NCI-H1105 (cell line): Measurements from ENCODE around the gene PSMC4.
"Not testable (repeated sequence)": the region's sequence is repeated elsewhere in the genome, so short reads cannot be mapped to it uniquely, and the experiment has no call there.

Experiments used
- DNase-seq: peaks from one replicate; lab custom pipeline; 2025; lab: John Stamatoyannopoulos, UW

The PSMC4 gene

GRCh38 chr19:39946532-39946931 lies 24.4 kb upstream of the PSMC4 start:
- DNase-seq = no peak

DNA sequence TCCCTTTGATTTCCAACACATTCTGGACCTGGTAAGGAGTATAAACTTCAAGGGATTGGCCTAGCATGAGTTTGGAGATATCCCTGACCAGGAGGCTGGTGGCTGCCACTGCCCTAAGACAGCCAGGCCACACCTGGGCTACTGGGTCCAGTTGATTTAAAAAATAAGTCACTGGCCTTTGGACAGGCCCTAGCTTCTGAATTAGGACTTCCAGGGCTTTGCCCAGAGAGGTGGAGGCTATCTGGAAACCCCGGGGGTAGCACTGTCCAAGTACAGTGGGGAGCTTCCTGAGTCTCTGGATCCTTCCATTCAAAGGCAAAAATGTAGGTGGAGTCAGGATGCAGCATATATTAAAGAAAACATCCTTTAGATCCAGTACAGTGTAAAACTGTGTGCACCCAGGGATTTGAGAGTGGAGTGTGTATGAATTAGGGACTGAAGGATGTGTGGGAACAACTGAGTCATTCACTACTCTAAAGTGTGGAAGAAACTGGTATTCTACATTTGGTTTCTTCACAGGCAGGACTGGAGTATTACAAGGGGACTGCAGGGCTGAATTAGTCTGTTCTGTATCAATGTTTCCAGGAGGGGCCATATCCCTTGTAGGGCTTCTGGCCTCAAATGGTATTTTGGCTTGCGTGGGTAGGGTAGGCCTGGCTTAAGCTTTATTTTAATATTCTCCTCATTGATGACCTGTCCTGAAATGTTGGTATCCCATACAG lies 21.8 kb upstream of the PSMC4 start:
- DNase-seq = no peak

- no peak for DNase-seq
These were observed 19.8 kb upstream of the PSMC4 start for GRCh38 chr19:39951065-39951650.

GRCh38 chr19:39951686-39952085 lies 19.3 kb upstream of the PSMC4 start:
- DNase-seq = no peak

GRCh38 chr19:39953915-39954314 lies 17.1 kb upstream of the PSMC4 start:
- DNase-seq = no peak

GRCh38 chr19:39957886-39958285 lies 13.1 kb upstream of the PSMC4 start:
- not testable (repeated sequence) for DNase-seq

GRCh38 chr19:39958942-39959341 lies 12.0 kb upstream of the PSMC4 start:
- not testable (repeated sequence) for DNase-seq

DNA sequence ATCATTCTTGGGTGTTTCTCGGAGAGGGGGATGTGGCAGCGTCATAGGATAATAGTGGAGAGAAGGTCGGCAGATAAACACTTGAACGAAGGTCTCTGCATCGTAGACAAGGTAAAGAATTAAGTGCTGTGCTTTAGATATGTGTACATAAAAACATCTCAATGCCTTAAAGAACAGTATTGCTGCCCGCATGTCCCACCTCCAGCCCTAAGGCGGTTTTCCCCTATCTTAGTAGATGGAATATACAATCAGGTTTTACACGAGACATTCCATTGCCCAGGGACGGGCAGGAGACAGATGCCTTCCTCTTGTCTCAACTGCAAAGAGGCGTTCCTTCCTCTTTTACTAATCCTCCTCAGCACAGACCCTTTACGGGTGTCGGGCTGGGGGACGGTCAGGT lies 11.6 kb upstream of the PSMC4 start:
- not testable (repeated sequence) for DNase-seq

DNA sequence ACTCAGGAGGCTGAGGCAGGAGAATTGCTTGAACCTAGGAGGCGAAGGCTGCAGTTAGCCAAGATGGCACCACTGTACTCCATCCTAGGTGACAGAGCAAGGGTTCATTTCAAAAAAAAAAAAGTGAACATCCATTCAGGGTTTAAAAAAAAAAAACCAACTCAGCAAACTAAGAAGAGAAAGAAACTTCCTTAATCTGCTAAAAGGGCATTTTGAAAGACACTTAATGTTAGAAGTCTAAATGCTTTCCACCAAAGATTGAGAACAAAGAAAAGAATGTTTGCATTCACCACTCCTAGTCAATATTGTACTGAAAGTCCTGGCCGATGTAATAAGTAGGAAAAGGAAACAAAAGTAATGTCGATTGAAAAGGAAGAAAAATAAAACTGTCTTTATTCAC lies 7.1 kb upstream of the PSMC4 start:
- no peak for DNase-seq

- DNase-seq = no peak
These were observed 4.3 kb upstream of the PSMC4 start for GRCh38 chr19:39966617-39967016.

DNA sequence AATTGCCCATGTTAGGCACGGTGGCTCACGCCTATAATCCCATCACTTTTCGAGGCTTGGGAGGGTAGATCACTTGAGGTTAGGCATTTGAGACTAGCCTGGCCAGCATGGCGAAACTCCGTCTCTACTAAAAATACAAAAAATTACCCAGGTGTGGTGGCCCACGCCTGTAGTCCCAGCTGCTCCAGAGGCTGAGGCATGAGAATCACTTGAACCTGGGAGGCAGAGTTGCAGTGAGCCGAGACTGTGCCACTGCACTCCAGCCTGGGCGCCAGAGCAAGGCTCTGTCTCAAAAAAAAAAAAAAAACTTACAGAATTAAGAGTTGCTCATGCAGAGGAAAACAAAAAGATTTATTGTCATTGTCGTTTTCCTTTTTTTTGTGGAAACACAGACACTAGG lies 3.4 kb upstream of the PSMC4 start:
- no peak for DNase-seq

GRCh38 chr19:39968789-39969188 lies 2.2 kb upstream of the PSMC4 start:
- DNase-seq = no peak

GRCh38 chr19:39969266-39969665 lies 1.7 kb upstream of the PSMC4 start:
- no peak for DNase-seq

GRCh38 chr19:39969681-39970424 lies 1.1 kb upstream of the PSMC4 start:
- DNase-seq = no peak

- peak; percentile 63 for DNase-seq
These were observed 615 bp upstream of the PSMC4 start for GRCh38 chr19:39970425-39970674.

GRCh38 chr19:39971380-39972035 lies 543 bp downstream of the PSMC4 start:
- DNase-seq = no peak

DNA sequence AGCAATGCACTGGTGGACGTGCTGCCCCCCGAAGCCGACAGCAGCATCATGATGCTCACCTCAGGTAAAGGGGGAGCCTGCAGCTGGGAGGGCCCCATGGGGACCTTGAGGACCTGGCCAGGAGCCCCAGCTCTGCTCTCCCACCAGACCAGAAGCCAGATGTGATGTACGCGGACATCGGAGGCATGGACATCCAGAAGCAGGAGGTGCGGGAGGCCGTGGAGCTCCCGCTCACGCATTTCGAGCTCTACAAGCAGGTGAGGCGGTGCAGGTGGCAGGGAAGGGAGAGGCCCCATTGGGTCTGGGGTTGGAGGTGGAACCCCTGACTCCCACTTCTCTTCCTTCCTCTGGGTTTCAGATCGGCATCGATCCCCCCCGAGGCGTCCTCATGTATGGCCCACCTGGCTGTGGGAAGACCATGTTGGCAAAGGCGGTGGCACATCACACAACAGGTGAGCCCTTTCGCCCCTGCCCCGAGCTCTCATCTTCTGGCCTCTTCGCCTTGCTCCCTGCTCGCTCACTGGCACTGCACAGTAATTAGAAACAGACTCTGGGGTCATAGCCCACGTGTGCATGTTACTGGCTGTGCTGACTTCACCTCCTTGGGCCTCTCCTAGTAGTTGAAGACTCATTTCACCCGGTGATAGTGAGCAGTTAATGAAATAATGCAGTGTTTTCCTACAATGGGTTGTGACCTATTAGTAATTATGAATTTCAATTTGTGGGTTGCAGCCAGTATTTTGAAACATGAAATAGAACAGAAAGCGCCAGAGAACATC lies 3.6 kb downstream of the PSMC4 start:
- no peak for DNase-seq

- DNase-seq = no peak
These were observed 11.9 kb downstream of the PSMC4 start for GRCh38 chr19:39982883-39983282.

DNA sequence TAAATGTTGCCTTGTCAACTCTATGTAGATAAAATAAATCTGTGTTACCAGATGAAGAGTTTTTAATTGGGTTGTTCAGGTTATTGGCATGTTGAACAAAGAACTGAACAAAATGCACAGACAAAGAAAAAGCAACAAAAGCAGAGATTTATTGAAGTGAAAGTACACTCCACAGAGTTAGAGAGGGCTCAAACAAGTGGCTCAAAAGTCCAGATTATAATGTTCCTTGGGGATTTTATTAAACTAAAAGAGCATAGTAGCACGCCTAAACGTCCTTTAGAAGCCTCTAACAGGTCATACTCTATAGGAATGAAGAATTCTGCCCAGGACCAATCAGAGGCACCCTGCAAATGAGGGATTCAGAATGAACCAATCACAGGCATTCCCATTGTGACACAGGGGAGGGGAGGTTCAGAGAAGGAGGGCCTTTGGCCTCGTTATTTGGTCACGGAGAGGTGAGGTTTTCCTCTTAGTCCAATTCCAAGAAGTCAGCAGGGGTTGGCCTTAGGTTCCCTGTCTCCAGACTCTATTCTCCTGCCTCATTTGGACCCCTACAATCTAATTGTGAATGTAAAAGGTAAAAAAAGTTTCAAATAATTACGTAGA lies 12.8 kb downstream of the PSMC4 start:
- no peak for DNase-seq

GRCh38 chr19:39986643-39987042 lies 15.7 kb downstream of the PSMC4 start:
- DNase-seq = no peak

DNA sequence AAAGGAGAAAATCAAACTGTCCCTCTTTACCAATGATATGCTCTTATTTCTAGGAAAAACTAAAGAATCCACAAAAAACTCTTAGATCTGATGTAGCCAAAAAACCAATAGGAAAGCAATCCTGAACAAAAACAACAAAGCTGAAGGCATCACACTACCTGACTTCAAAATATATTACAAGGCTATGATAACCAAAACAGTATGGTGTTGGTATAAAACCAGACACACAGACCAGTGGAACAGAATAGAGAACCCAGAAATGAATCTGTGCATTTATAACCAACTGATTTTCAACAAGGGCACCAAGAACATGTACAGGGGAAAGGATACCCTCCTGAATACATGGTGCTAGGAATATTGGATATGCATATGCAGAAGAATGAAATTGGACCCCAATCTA lies 16.2 kb downstream of the PSMC4 start:
- DNase-seq = no peak

DNA sequence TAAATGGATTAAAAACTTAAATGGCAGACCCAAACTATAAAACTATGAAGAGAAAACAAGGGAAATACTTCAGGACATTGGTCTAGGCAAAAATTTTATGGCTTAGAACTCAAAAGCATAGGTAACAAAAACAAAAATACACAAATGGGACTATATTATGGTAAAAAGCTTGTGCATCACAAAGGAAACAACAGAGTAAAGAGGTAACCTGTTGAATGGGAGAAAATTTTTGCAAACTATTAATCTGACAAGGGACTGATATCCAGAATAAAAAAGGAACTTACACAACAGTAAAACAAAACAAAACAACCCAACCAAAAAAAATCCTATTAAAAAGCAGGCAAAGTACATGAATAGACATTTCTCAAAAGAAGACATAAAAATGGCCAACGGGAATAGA lies 16.6 kb downstream of the PSMC4 start:
- no peak for DNase-seq
